Cardiac muscle cell (in vitro differentiated cells and primary cell): ENCODE measurements around the gene RAMP3. TPM values are rescaled to one million over a fixed set of nuclear protein-coding genes. Genes with fewer than 3 reads are reported as not detected.
"Not testable (repeated sequence)": the region's sequence is repeated elsewhere in the genome, so short reads cannot be mapped to it uniquely, and the experiment has no call there.

Source experiments
- DNase-seq, 2 donors: peaks; one replicate each; pipeline versions ENCODE4 v3.0.0 to v3.0.0-alpha.2; 2010 to 2017; ENCODE audit warnings: low read depth in 1 of 2, low spot score in 1 of 2
- H3K27ac ChIP-seq: fragments of 200-600 bp; sonication (generic); 2 replicates; pipeline ENCODE4 v1.5.1; 2016
- H3K27me3 ChIP-seq: fragments of 200-600 bp; sonication (generic); 2 replicates; pipeline ENCODE4 v1.6.0; 2016; ENCODE audit warnings: control low read depth
- H3K36me3 ChIP-seq: fragments of 200-600 bp; sonication (generic); 2 replicates; pipeline ENCODE4 v1.5.1; 2016; ENCODE audit warnings: control low read depth
- H3K4me1 ChIP-seq: fragments of 200-600 bp; sonication (generic); 2 replicates; pipeline ENCODE4 v1.8.1; 2017; ENCODE audit warnings: low read depth, mild to moderate bottlenecking, mixed run types
- H3K4me3 ChIP-seq: fragments of 200-600 bp; sonication (generic); 2 replicates; pipeline ENCODE4 v1.5.1; 2016; ENCODE audit warnings: mild to moderate bottlenecking
- H3K9me3 ChIP-seq: fragments of 200-600 bp; sonication (generic); 2 replicates; pipeline ENCODE4 v1.5.1; 2017; ENCODE audit warnings: low read depth, mild to moderate bottlenecking, control low read depth
- polyA plus RNA-seq: library from polyadenylated mRNA; unstranded; fragments of >200 nt; fragmentation: Nextera tagmentation; extraction: Ambion mirVana; gene quantifications from 2 replicates; pipeline ENCODE4 v1.2.1, GENCODE V29; 2016
- total RNA-seq: library from RNA; depleted of rRNA; stranded (reverse); fragments of >200 nt; gene quantifications from 2 replicates; pipeline ENCODE4 v1.2.3, GENCODE V29; 2016
- TF ChIP-seq, protein P1 (sequence below): IDR thresholded peaks from 2 replicates; pipeline ENCODE4 v1.5.1; 2012; ENCODE audit warnings: low read depth, mild to moderate bottlenecking, low read length

RAMP3 gene
- total and polyA plus RNA-seq, 2 experiments from 2014 or later = not detected

DNA sequence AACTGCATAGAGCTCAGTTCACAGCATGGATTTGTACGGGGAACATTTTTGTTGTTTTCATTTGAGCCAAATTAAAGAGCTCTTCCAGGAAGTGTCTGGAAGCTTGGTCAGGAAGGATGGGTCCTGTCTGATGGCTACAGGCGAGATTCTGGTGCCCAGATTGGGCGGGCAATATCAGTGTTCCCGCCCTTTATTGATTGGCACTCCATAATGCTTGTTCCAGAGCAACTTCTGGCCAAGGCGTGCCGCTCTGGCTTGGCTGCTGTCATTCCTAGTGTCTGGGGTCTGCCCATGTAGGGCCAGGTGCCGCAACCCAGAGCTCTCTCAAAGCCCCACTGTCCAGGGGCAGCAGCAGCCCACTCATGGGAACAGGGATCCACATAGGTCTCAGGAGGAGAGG lies 45.9 kb downstream of the RAMP3 start:
- TF ChIP-seq, protein P1, sequence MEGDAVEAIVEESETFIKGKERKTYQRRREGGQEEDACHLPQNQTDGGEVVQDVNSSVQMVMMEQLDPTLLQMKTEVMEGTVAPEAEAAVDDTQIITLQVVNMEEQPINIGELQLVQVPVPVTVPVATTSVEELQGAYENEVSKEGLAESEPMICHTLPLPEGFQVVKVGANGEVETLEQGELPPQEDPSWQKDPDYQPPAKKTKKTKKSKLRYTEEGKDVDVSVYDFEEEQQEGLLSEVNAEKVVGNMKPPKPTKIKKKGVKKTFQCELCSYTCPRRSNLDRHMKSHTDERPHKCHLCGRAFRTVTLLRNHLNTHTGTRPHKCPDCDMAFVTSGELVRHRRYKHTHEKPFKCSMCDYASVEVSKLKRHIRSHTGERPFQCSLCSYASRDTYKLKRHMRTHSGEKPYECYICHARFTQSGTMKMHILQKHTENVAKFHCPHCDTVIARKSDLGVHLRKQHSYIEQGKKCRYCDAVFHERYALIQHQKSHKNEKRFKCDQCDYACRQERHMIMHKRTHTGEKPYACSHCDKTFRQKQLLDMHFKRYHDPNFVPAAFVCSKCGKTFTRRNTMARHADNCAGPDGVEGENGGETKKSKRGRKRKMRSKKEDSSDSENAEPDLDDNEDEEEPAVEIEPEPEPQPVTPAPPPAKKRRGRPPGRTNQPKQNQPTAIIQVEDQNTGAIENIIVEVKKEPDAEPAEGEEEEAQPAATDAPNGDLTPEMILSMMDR = no peak
- peaks cover 10% of the 10 kb centered on the region for H3K27me3 ChIP-seq
- no peaks in the 10 kb centered on the region for H3K4me1 ChIP-seq
- no peaks in the 10 kb centered on the region for H3K36me3 ChIP-seq
- DNase-seq = no peak
- no peak overlapping the region for H3K27ac ChIP-seq
- H3K4me3 ChIP-seq = no peak overlapping the region
- H3K9me3 ChIP-seq = no peaks in the 10 kb centered on the region

DNA sequence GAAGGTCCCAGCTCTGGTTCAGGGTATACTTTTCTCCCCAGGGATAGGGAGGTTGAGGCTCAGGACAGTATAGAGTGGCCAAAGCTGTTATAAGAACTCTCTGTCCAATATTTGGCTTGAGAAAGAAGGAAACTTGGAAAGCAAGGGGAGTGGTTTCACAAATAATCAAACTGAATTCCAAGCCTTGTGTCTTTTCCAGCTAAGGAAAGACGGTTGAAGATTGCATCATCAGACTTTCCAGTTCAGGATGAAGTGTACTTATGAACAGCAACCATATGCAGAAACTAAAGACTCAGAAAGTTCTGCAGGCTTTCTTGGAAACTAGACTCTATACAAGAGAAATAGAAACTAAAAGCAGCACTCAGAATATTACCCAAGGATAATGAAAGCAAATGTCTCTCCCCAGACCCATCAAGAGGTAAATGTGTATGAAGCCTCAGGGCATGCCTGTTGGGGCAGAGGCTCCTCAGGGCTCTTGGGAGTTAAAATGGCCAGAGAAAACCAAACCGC lies 46.4 kb downstream of the RAMP3 start:
- Histone ChIP-seq H3K36me3 (no peaks in the 10 kb centered on the region), H3K9me3 (no peaks in the 10 kb centered on the region), H3K4me3 (no peak overlapping the region), H3K27ac (no peak overlapping the region), H3K27me3 (peaks cover 15% of the 10 kb centered on the region), H3K4me1 (no peaks in the 10 kb centered on the region)
- TF ChIP-seq, protein P1 = no peak
- DNase-seq = peak in 1 of 2 donors; percentile 84

DNA sequence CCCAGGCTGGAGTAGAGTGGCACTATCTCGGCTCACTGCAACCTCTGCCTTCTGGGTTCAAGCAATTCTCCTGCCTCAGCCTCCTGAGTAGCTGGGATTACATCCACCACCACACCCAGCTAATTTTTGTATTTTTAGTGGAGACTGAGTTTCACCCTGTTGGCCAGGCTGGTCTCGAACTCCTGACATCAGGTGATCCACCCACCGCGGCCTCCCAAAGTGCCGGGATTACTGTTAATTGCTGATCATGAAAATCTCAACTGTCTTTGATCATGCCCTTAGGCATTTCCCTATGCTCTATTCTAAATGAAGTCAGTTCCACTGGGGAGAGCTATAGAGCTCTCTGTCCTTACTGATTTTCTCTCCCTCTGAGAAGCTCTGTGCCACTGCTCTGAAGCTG lies 48.7 kb downstream of the RAMP3 start:
- not testable (repeated sequence) for H3K4me3 ChIP-seq, H3K27ac ChIP-seq, H3K36me3 ChIP-seq

DNA sequence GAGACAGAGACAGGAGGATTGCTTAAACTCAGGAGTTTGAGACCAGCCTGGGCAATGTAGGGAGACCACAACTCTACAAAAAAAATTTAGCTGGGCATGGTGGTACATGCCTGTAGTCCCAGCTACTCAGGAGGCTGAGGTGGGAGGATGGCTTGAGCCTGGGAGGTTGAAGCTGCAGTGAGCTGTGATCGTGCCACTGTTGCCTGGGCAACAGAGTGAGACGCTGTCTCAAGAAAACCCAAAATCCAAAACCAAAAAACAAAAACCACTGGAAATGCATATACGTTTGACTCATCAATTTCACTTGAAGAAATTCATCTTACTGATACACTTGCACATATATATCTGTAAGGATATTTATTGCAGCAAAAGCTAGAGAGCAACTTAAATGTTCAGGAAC lies 52.3 kb downstream of the RAMP3 start:
- H3K27me3 ChIP-seq = peaks cover 19% of the 10 kb centered on the region
- H3K36me3 ChIP-seq, DNase-seq, H3K27ac ChIP-seq, H3K4me3 ChIP-seq, H3K4me1 ChIP-seq, H3K9me3 ChIP-seq: not testable (repeated sequence)

More for the DNA sequence above, 48.7 kb downstream of the RAMP3 start:
- peaks cover 19% of the 10 kb centered on the region for H3K27me3 ChIP-seq
- H3K9me3 ChIP-seq, H3K4me1 ChIP-seq, DNase-seq: not testable (repeated sequence)

DNA sequence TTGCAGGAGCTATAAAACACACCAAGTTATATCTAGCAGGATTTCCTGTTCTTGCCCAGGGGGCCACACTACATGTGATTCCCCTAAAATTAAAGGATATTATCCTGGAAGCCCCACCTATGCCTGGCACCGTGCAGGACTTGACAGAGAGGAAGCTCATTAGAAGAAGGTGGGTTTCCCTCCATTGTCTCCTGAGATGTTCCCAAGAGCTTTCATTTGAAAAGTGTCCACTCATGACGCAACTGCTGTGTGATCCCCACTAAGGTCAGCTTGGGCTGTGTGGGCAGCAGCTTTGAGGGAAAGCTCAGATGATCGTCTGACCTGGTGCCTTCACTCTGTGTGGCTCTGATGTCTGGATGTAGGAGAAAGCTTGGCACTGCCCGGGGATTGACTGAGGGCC lies 53.5 kb downstream of the RAMP3 start:
- Histone ChIP-seq H3K9me3 (no peaks in the 10 kb centered on the region), H3K4me1 (no peaks in the 10 kb centered on the region), H3K27me3 (peaks cover 19% of the 10 kb centered on the region), H3K27ac (no peak overlapping the region), H3K36me3 (no peaks in the 10 kb centered on the region), H3K4me3 (no peak overlapping the region)
- DNase-seq = no peak
- TF ChIP-seq, protein P1 = no peak

DNA sequence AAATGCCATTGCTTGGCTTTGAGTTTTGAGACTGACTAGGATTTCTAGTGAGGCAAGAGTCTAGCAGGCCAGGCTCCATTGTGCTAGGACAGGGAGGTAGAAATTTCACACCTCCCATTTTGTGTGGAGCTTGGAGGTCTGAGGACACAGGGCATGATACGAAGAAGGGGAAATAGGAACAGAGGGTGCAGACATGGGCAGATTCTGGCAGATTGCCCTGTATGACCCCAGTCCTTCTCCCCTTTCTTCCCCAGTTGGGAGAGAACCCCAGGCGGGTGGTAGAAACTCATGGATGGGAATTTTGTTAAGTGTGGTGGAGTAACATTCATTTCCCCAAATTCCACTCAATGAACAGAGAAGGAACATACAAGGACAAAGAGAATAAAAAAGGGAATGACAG lies 54.4 kb downstream of the RAMP3 start:
- H3K4me1 ChIP-seq = no peaks in the 10 kb centered on the region
- no peaks in the 10 kb centered on the region for H3K9me3 ChIP-seq

More for the DNA sequence above, 54.4 kb downstream of the RAMP3 start:
- Histone ChIP-seq H3K27me3 (peaks cover 19% of the 10 kb centered on the region), H3K4me3 (no peak overlapping the region), H3K36me3 (no peaks in the 10 kb centered on the region), H3K27ac (no peak overlapping the region)
- TF ChIP-seq, protein P1 = no peak
- no peak for DNase-seq
